GM19397 (cell line): Measurements from ENCODE around the gene PTEN.
"Not testable (repeated sequence)": the region's sequence is repeated elsewhere in the genome, so short reads cannot be mapped to it uniquely, and the experiment has no call there.

Source experiments
- ATAC-seq: cut with Tn5 transposase; IDR thresholded peaks from one replicate; pipeline ENCODE4 v1.9.1; 2021; ENCODE audit warnings: mild to moderate bottlenecking, moderate library complexity; ENCODE audit not compliant: unreplicated experiment

The PTEN gene

GRCh38 chr10:87844837-87845623 lies 18.4 kb upstream of the PTEN start:
- ATAC-seq, result no peak

GRCh38 chr10:87845624-87845998 lies 17.8 kb upstream of the PTEN start:
- ATAC-seq, result no peak

- no peak for ATAC-seq
Observed at GRCh38 chr10:87846023-87846422, 17.4 kb upstream of the PTEN start.

- ATAC-seq, result not testable (repeated sequence)
Observed at GRCh38 chr10:87846711-87847110, 16.7 kb upstream of the PTEN start.

DNA sequence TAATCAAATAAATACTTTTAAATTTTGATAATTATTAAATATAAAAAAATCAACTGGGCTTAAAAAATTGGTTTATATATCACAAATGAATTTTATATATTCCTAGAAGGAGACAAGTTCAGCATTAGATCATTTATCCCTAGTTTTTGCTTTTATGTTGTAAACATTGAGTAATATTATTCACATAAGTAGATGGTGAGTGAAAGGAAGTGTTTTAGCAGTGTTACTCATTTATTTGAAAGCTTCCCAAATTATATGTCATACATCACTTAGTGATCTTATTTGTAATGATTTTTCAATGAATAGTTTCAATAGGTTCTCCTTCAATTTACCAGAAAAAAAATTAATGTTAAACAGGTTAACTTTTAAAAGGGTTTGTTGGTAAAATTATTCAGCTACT lies 15.9 kb upstream of the PTEN start:
- no peak for ATAC-seq

- ATAC-seq, result no peak
Observed at GRCh38 chr10:87849001-87849400, 14.4 kb upstream of the PTEN start.

- ATAC-seq, result no peak
Observed at GRCh38 chr10:87850742-87851205, 12.7 kb upstream of the PTEN start.

DNA sequence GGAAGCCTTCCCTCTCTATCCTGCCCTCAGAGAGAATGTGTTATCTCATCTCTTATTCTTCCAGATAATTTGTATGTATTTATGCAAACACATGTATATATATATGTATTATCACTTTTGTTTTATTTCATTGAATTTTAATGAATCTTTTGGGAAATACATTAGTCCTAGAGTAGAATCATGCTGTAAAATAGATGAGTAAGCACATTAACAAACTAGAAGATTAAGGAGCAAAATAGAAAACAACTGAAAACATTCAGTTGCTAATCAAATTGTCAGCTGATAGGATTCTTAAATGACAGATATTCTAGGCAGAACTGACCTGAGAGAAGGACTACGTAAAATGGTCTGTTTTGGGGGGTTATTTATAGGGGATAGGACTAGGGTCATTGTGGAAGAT lies 11.3 kb upstream of the PTEN start:
- no peak for ATAC-seq

- not testable (repeated sequence) for ATAC-seq
Observed at GRCh38 chr10:87855247-87855646, 8.2 kb upstream of the PTEN start.

GRCh38 chr10:87855665-87856064 lies 7.8 kb upstream of the PTEN start:
- ATAC-seq, result not testable (repeated sequence)

GRCh38 chr10:87860156-87860795 lies 3.1 kb upstream of the PTEN start:
- ATAC-seq, result no peak

DNA sequence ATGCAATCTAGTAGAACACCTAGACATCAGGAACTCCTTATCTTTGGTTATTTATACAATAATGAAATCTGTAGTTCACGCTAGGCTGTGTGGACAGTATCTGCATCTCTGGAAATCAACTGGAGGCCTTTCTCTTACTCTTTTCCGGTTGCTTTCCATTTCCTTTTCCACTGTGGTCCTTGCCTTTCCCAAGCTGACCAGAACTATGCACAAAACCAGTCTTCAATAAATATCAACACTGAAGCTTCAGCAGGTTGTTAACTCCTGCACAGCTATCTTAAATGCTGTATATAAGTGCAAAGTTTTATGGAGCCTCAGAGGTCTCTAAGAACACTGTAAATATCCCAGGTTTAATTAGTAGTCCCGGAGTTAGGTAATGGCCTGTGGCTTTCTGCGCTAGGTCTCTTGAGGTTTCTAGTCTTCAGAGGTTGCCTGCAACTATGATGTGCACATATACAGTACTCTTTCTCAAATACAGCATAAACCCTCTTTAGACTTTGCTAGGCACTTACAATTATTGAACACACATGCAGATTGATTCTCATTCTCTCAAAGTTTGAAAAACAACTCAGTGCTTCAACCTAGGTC lies 2.5 kb upstream of the PTEN start:
- no peak for ATAC-seq

GRCh38 chr10:87861566-87861952 lies 1.9 kb upstream of the PTEN start:
- ATAC-seq, result no peak

DNA sequence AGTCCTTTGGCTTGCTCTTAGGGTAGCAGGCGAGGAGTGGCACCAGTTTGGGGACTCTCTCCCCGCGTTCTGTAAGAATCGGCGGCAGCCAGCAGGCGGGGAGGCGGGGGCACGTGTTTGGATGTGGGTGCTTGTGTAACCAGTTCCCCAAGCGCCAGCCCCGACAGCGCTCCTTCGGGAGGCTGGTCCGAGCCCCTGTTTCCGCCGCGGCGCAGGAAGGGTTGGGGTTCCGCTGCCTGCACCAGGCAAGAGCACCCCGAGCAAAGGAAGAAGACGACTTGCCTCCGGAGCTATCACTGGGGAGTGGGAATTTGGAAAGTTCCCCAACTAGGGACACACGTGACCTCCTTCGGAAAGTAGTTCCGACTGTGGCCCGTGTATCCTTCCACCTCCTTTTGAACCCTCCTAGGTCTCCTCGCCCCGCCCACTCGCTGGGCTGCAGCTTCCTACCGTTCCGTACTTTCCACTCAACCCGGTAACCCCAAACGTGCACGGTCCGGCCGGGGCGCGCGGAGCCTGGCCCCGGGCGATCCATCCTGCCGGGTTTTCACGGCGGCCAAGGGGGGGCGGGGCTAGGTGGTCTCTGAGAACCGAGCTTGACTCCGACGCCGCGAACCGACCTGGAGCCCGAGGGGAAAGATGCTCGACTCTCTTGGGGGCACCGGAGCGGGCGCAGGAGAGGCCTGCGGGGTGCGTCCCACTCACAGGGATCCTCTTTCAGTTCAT lies 1.3 kb upstream of the PTEN start:
- ATAC-seq, result peak; percentile 48

- ATAC-seq, result peak; percentile 11
Observed at GRCh38 chr10:87862679-87863052, 759 bp upstream of the PTEN start.

DNA sequence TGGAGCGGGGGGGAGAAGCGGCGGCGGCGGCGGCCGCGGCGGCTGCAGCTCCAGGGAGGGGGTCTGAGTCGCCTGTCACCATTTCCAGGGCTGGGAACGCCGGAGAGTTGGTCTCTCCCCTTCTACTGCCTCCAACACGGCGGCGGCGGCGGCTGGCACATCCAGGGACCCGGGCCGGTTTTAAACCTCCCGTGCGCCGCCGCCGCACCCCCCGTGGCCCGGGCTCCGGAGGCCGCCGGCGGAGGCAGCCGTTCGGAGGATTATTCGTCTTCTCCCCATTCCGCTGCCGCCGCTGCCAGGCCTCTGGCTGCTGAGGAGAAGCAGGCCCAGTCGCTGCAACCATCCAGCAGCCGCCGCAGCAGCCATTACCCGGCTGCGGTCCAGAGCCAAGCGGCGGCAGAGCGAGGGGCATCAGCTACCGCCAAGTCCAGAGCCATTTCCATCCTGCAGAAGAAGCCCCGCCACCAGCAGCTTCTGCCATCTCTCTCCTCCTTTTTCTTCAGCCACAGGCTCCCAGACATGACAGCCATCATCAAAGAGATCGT lies 598 bp downstream of the PTEN start:
- not testable (repeated sequence) for ATAC-seq

GRCh38 chr10:87864496-87865059 lies 1.2 kb downstream of the PTEN start:
- no peak for ATAC-seq

GRCh38 chr10:87865241-87865881 lies 1.9 kb downstream of the PTEN start:
- ATAC-seq, result no peak

DNA sequence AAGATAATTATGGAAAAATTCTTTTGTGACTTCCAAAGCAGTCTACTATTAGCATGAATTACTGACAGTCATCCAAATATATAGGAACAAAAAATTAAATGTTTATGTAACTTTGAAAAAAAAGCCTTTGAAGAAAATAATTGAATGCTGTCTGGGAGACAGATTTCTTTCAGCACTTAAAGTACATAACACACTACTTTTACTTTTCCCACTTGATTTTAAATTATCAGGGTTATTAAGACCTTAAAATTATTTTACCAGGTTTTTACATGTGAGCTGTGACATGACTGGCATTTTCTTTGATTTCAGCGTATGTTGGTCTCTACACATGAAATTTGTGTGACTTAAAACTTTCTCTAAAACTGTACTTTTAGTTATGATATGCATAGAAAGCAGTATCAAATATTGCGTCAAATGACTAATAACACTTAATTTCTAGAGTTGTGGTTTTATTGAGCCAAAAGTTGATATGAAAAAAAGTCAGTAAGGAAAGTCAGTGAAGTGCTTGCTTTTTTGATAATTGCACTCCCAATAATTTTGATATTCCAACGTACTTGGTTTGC lies 3.1 kb downstream of the PTEN start:
- no peak for ATAC-seq

DNA sequence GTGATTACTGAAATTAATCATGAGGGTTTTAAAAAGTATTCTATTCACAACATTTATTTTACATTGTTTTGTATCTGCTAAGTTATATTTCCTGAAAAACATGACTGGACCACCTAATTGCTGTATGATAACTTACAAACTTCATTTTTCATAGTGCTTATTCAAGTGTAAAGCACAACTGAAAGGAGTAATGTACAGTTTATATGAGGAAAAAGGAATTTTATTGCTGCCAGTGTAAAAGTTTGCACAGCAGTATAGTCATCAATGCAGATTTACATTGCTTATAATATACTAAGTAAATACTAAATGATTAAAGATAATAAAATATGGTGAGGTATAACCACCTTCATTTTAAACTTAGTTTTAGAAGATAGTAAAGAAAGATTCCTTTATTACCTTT lies 4.0 kb downstream of the PTEN start:
- ATAC-seq, result no peak
